Measurements from ENCODE around the gene CALCOCO1. TPM values are rescaled to one million over a fixed set of nuclear protein-coding genes. Genes with fewer than 3 reads are reported as not detected.

CALCOCO1 gene
- total RNA-seq, 4 donors from 2014 or later: 121 to 219 (median 152) TPM

DNA sequence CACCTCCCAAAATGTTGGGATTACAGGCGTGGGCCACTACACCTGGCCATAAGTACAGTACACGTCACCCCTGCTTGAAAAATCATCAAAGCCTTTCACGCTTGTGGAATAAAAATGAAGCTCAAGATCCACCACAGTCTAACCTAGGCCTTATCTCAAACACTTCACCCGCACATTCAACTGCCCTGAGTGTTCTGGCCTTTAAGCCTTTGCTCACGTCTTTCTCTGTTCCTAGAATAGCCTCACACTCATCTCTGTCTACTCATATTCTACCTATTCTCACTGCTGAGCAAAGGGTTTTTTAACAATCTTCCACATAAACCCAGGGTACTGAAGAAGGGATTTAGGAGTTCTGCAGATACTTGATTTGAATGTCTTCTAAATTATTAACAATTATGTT is 9.9 kb downstream of the CALCOCO1 start:
- no peaks in the 10 kb centered on the region for H3K27me3 ChIP-seq
- no peaks in the 10 kb centered on the region for H3K4me1 ChIP-seq
- no peak for TF ChIP-seq POLR2A (IDR thresholded peaks at IDR 0.05)
- TF ChIP-seq, protein P1, sequence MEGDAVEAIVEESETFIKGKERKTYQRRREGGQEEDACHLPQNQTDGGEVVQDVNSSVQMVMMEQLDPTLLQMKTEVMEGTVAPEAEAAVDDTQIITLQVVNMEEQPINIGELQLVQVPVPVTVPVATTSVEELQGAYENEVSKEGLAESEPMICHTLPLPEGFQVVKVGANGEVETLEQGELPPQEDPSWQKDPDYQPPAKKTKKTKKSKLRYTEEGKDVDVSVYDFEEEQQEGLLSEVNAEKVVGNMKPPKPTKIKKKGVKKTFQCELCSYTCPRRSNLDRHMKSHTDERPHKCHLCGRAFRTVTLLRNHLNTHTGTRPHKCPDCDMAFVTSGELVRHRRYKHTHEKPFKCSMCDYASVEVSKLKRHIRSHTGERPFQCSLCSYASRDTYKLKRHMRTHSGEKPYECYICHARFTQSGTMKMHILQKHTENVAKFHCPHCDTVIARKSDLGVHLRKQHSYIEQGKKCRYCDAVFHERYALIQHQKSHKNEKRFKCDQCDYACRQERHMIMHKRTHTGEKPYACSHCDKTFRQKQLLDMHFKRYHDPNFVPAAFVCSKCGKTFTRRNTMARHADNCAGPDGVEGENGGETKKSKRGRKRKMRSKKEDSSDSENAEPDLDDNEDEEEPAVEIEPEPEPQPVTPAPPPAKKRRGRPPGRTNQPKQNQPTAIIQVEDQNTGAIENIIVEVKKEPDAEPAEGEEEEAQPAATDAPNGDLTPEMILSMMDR (IDR thresholded peaks at IDR 0.05): no peak
- intact Hi-C loops (cut with DNase I; ENCODE audit: low total_unique reads): no loop called here
- no peak overlapping the region for H3K4me3 ChIP-seq
- no peaks in the 10 kb centered on the region for H3K36me3 ChIP-seq
- H3K9me3 ChIP-seq: no peaks in the 10 kb centered on the region
- no peak for DNase-seq
- H3K27ac ChIP-seq: no peak overlapping the region

DNA sequence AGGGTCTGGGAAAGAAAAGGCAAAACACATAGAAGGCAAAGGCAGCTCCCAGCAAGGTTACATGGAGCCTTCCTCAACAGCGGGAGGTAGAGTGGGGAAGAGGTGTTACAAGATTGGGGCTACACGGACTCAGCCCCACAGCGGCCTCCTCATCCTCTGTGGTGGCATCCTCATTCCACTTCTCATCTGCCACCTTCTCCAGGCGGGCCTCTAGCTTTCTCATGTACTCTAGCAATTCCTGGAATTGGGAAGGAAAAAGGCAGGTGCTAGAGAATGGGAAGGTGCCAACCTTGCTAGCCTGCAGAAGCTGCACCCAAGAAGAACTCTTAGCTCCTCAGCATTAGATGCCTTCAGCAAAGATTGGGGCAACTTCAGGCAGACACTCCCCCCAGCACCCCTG is 13.2 kb downstream of the CALCOCO1 start:
- no peak for TF ChIP-seq POLR2A (IDR thresholded peaks at IDR 0.05)
- TF ChIP-seq, protein P1 (IDR thresholded peaks at IDR 0.05): no peak
- Histone ChIP-seq H3K4me3 (no peak overlapping the region), H3K27me3 (no peaks in the 10 kb centered on the region), H3K27ac (no peak overlapping the region), H3K36me3 (no peaks in the 10 kb centered on the region), H3K4me1 (no peaks in the 10 kb centered on the region), H3K9me3 (no peaks in the 10 kb centered on the region)
- DNase-seq: no peak
- intact Hi-C loops (cut with DNase I; ENCODE audit: low total_unique reads): no loop called here

DNA sequence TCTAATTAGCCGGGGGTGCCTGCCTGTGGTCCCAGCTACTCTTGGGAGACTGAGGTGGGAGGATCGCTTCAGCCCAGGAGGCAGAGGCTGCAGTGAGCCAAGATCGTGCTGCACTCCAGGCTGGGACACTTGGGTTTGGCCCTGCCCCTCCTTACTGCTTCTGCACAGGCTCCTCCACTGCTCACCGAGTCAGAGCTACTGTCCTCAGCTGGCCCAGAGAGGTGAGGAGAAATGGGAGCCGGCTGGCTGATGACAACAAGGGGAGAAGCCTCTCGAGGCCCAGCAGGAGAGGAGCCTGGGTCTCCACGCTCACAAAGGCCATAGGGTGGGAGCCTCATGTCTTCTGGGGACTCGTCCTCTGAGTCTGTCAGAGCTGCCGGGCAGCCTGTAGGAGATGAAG is 13.7 kb downstream of the CALCOCO1 start:
- intact Hi-C loops (cut with DNase I; ENCODE audit: low total_unique reads): no loop called here
- Histone ChIP-seq H3K27me3 (no peaks in the 10 kb centered on the region), H3K4me3 (no peak overlapping the region), H3K36me3 (no peaks in the 10 kb centered on the region), H3K27ac (no peak overlapping the region), H3K9me3 (no peaks in the 10 kb centered on the region), H3K4me1 (no peaks in the 10 kb centered on the region)
- no peak for TF ChIP-seq POLR2A (IDR thresholded peaks at IDR 0.05)
- TF ChIP-seq, protein P1 (IDR thresholded peaks at IDR 0.05): no peak
- DNase-seq: no peak

DNA sequence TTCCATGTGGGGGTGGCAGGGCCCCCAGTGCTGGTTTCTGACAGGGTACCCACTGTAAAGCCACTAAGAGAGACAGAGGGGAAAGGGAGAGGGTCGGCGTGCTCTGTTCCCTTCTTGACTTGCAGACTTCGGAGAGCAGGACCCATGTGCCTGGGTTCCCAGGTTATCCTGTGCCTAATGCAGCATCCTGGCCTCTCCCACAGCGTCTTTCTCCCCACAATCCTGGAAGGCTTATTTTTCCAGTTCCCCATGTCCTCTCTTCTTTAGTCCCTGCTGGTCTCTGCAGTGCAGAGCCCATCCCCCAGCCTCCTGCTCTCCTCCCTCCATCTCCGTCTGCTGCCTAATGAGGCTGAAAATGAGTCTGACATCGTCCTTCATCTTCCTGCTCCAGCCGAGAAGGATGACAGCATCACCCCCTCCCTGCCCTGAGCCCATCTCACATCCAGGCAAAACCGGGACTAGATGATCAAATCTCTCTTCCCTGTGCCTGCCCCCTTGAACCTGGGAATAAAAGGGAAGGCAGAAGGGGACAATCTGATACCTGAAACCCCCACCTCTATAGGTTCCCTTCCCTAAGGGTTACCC is 15.1 kb downstream of the CALCOCO1 start:
- H3K27me3 ChIP-seq: no peaks in the 10 kb centered on the region
- no peak for DNase-seq
- no peaks in the 10 kb centered on the region for H3K36me3 ChIP-seq
- no peak overlapping the region for H3K4me3 ChIP-seq
- TF ChIP-seq POLR2A (IDR thresholded peaks at IDR 0.05): no peak
- TF ChIP-seq, protein P1 (IDR thresholded peaks at IDR 0.05): no peak
- intact Hi-C loops (cut with DNase I; ENCODE audit: low total_unique reads): no loop called here
- no peak overlapping the region for H3K27ac ChIP-seq
- H3K9me3 ChIP-seq: no peaks in the 10 kb centered on the region
- no peaks in the 10 kb centered on the region for H3K4me1 ChIP-seq

DNA sequence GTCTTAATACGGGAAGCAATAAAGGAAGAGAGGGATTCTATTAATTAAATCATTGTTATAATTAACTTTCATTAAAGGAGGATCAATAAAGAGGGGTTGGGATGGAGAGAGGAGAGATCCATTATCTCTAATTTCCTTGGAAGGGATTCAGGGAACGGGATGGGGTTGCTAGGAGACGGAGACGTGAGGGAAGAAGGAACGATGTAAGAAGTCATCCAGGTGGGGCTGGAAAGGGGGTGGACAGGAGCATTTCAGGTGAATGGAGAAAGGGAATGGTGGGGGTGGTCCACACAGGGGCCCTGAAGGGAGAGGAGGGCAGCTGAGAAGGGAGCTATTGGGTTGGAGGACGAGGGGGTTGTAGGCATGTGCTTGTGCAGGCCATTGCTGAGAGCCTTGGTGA is 17.2 kb downstream of the CALCOCO1 start:
- H3K27ac ChIP-seq: no peak overlapping the region
- DNase-seq: no peak
- no peaks in the 10 kb centered on the region for H3K4me1 ChIP-seq
- no peaks in the 10 kb centered on the region for H3K36me3 ChIP-seq
- no peak for TF ChIP-seq POLR2A (IDR thresholded peaks at IDR 0.05)
- TF ChIP-seq, protein P1 (IDR thresholded peaks at IDR 0.05): no peak
- H3K4me3 ChIP-seq: no peak overlapping the region
- intact Hi-C loops (cut with DNase I; ENCODE audit: low total_unique reads): no loop called here
- no peaks in the 10 kb centered on the region for H3K27me3 ChIP-seq
- no peaks in the 10 kb centered on the region for H3K9me3 ChIP-seq

Data from uterus (tissue), 4 donors.